HG03439 (cell line): ENCODE results near the gene PARG.
"Not testable (repeated sequence)": the region's sequence is repeated elsewhere in the genome, so short reads cannot be mapped to it uniquely, and the experiment has no call there.

Experiments used
- ATAC-seq: cut with Tn5 transposase; IDR thresholded peaks from one replicate; pipeline ENCODE4 v1.9.1; 2021; ENCODE audit warnings: mild to moderate bottlenecking, moderate library complexity; ENCODE audit not compliant: unreplicated experiment

The PARG gene

DNA sequence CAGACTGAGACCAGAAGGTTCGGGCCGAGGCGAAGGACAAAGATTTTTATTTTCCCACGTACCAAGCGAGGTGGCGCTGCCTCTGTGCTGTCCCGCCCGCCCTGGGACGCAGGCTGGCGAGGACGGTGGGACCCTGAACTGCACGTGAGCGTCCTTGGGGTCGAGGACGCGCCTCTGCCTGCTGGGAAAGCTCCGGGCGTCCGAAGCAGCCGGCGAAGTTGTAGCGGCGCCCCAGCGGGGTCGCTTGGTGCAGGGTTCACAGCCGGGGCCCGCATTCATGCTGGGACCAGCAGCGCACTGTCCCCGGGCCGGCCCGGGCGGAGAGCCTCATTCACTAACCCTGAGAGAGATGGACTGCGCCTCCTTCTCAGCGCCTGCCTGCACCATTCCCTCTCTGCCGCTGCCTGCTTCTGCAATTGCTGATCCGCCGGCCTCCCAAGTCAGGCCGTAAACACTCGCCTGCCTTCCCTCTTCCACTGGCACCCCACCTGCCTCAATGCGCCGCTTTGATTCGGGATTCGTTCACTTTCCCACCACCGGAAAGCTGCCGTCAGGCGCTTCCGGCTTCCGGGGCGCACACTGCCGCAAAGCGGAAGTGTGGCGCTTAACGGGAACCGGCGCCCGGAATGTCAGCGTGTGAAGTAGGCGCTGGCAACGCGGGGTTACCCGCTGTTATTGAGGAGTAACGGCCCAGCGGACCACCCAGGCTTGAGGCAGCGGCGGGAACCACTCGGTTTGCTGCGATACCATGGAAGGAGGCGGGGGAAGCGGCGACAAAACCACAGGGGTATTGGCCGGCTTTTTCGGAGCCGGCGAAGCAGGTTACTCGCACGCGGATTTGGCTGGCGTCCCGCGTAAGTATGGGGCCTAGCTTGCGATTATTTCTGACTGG is at the start of gene PARG, which contains the start of gene TIMM23B:
PARG (minus strand) TSS at position 581 of the 892 bp plus-strand sequence; CDS start at position 279, 302 bp downstream.
TIMM23B (plus strand) TSS at position 607 of the 892 bp plus-strand sequence; CDS start at position 749, 142 bp downstream.
- peak; percentile 65 for ATAC-seq

DNA sequence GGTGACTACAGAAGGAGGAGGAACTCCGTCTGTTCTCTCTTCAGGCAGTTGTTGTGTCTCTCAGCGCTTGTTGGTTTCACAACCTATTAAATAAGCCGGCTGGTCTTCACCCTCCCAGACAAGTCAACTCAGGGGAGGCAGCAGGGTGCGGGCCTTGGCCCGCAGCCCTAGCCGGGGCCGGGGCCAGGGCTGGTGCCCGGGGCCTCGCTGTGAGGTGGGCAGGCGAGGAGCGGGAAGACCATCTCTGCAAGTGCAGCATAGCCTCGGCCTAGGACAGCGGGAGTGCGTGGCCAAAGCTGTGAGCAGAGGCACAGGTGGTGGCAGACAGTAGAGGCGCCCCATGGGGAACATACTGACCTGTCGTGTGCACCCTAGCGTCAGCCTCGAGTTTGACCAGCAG is 46.5 kb upstream of the PARG start, which contains the start of gene AGAP6:
AGAP6 (plus strand) TSS at position 31 of the 400 bp plus-strand sequence; CDS start at position 341, 310 bp downstream.
- not testable (repeated sequence) for ATAC-seq

DNA sequence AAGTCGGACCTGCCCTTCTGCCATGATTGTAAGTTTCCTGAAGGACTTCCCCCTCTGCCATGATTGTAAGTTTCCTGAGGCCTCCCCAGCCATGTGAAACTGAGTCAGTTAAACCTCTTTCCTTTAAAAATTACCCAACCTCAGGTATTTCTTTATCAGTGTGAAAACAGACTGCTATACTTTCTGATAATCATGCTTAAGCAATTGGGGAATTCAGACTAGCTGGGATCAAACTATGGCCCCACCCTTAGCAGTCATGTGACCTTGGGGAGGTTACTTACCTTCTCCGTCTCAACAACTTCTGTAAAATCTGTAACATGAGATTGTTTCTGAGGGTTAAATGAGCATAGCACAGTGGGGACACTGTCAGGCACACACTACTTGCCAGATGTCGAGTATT is 45.4 kb upstream of the PARG start:
- ATAC-seq: not testable (repeated sequence)

DNA sequence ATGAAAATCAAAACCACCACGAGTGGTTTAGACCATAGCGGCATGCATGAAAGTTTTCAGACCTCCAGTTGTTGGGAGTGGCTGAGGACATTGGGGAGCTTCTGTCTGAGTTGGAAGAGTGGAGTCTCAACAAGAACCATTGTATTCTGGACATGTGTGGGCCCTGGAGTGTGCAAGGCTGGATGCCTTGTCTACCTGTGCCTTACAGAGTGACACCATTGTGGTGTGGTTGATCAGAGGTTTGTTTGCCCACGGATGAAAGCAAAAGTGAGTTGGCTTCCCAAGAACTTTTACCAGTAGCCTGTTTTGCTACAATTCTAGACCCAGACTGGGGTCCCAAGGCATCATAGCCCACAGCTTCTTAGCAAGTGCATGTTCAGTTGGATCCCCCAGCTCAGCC is 35.9 kb upstream of the PARG start:
- not testable (repeated sequence) for ATAC-seq

DNA sequence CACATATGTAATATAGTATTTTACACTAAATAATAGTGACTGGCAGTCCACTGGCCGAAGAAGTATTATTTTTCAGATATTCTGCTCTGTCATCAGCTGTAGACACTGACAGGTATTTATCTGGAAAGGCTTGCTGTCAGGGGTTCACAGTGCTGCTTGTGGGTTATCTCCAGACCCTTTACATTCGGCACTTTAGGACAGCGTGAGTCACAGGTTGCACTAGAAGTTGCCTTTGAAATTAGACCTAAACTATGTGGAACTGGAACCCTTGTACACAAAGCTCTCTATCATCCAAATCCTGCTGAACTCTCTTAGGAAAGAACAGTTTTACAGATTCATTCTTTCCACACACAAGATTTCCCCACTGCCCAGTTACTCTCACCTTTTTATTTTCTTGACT is 30.3 kb upstream of the PARG start:
- not testable (repeated sequence) for ATAC-seq

DNA sequence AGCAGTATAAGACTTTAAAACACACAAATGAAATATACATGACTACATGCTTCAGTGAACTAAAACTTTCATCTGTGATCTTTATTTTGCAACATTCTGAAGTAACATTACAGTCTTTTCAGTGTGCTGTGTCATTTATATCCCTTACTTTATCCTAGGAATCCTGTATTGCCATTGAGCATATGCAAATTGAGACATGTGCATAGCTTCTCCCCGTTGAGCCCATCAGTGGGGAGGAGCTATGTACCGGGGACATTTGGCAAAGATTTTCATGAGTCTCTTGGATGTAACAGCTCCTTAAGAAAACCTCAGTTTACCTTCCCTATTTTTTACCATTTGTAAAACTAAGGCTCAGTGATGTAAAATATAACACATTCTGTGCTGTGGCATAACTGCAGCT is 29.6 kb upstream of the PARG start:
- ATAC-seq: not testable (repeated sequence)

DNA sequence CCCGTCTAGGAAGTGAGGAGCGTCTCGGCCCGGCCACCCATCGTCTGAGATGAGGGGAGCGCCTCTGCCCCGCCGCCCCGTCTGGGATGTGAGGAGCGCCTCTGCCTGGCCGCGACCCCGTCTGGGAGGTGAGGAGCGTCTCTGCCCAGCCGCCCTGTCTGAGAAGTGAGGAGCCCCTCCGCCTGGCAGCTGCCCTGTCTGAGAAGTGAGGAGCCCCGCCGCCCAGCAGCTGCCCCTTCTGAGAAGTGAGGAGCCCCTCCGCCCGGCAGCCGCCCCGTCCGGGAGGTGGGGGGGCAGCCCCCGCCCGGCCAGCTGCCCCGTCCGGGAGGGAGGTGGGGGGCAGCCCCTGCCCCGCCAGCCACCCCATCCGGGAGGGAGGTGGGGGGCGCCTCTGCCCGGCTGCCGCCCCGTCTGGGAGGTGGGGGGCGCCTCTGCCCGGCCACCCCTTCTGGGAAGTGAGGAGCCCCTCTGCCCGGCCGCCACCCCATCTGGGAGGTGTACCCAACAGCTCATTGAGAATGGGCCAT is 28.6 kb upstream of the PARG start:
- not testable (repeated sequence) for ATAC-seq

DNA sequence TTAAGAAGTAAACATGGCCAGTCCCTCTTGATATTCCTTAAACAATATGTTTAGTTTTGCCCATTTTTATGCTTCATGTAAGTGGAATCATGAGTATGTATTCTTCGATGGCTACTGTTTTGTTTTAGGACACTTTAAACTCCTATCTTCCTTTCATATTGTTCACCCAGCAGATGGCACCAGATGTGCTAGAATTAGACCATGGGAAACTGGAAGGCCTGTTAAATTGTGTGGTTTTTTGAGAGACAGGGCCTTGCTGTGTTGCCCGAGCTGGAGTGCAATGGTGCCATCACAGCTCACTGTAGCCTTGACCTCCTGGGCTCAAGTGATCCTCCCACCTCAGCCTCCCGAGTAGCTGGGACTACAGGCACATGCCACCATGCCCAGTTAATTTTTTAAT is 11.3 kb upstream of the PARG start:
- not testable (repeated sequence) for ATAC-seq

DNA sequence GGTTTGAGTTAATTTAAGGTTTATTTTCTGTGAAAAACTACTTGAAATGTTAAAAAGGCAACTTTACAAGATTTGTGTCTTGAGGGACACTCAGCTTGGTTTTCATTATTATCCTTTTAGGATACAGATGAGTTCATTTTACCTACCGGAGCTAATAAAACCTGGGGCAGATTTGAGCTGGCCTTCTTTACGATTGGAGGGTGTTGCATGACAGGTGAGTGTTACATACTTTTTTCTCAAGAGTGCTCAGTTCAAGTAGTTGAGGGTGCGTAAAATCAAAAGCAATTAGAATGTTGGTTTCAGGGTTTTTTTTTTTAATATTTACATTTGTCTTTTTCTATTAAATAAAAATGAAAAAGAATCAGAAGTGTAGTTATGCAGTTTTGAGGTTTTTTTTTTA is 10.2 kb upstream of the PARG start:
- ATAC-seq: not testable (repeated sequence)

DNA sequence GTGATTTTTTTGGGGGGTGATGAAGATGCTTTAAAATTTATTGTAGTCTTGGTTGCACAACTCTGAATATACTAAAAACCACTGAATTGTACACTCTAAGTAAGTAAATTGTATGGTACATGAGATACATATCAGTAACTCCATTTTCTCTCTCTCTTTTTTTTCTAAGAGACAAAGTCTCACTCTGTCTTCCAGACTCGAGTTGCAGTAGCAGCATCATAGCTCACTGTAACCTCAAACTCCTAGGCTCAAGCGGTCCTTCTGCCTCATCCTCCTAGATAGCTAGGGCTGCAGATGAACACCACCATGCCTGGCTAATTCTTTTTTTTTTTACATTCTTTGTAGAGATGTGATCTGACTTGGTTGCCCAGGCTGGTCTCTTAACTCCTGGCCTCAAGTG is 6.9 kb upstream of the PARG start:
- ATAC-seq: not testable (repeated sequence)

DNA sequence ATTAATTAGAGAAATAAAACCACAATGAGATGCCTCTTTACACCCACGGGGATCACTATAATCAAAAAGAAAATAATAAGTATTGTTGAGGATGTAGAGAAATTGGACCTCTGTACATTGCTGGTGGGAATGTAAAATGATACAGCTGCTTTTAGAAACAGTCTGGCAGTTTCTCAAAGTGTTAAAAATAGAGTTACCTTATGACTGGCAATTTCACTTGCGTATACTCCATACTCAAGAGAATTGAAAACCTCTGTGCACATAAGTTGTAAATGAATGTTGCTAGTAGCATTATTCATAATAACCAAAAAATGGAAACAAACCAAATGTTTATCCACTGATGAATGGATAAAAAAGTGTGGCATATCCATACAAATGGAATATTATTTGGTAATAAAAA is 6.3 kb upstream of the PARG start:
- ATAC-seq: not testable (repeated sequence)

DNA sequence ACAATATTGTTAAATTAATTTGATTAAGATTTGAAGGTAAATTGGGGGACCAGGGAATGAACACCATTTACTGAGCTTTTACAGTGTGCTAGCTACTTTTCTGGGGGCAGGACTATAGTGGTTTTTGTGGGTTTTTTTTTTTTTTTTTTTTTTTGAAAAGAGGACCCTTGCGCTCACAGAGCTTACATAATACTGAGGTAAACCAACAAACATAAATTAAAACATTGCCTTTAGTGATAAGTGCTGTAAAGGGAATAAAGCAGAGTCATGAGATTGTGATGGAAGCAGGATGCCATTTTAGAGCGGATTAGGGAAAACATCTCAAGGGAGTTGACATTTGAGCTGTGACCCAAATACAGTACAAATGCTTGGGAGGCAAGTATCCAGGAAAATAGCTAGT is 1.8 kb upstream of the PARG start:
- ATAC-seq: not testable (repeated sequence)

DNA sequence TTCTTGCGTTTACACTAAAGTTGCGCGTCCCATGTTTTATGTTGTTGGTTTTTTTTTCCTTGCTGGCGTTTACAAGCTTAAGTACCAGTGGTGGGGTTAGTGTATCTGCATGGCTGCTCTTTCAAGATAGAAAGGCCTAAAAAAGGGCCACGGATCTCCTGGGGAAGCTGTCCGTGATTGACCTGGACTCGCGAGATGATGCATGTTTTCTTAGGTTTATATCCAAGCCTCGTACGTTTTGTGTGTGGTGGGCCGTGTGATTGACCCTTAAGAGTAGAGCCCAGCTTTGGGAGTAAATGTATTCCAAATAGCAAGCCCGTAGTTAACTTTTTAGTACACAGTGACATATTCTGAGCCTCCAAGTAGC is 495 bp upstream of the PARG start:
- ATAC-seq: peak; percentile 8

DNA sequence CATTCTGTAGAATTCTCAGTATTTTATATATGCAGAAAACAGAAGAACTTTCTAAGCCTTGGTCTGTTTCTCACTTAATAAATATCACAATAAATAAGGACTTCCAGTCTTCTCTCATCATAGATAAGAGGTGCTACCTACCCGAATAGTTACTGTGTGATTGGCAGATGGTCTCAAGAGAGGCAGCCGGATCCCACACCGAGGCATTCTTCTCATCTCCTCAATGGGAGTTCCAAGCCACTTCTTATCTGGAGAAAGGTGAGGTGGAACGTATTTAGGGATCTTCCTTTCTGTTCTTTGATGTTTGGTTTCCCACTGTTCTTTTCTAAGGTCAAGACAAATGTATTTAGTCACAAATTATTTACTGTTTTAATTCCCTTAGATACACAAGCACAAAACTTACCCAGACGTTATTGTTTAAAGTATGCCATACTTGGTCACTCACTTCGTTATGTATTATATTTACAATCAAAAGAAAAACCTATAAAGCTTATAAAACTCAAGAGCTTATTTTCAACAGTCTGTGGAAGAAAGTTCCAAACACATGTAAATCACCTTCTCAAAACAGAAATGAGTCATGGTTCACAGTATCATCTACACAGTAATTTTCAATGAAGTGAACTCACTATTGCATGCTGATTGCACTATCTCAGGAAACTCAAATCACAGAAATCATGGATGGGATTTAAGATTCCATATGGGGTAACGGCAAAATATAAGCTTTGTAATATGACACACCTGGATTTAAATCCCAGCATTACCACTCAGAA is 9.7 kb downstream of the PARG start:
- ATAC-seq: not testable (repeated sequence)

DNA sequence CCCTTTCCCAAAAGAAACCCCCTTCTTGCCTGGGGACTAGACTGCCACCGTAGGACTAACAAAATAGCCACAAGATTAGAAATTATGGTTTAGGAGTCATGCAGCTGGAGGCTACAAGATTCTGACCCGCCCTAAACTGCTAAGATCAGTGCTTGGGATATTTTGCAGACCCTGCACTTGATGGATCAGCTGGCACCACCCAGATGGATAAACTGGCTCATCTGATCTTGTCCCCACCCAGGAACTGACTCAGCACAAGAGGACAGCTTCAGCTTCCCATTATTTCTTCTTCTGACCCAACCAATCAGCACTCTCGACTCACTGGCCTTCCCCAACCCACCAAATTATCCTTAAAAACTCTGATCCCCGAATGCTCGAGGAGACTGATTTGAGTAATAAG is 10.6 kb downstream of the PARG start:
- not testable (repeated sequence) for ATAC-seq

DNA sequence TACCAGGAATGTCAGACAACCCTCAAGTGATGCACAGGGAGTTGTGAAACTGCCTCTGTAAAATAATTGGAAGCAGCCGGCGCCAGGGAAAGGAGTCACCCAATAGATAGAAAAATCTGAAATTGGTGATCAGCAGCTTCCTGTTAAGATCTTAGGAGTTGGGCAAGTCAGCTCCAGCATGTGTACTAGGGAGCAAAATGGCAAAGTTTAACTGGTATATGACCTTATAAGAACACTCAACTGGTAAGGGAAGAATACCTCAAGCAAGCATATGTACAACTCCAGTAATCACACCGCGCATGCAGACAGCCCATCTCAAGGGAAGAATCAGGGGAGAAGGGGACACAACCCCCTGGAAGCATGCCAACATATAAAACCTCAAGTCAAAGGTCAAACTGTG is 18.3 kb downstream of the PARG start:
- ATAC-seq: not testable (repeated sequence)

DNA sequence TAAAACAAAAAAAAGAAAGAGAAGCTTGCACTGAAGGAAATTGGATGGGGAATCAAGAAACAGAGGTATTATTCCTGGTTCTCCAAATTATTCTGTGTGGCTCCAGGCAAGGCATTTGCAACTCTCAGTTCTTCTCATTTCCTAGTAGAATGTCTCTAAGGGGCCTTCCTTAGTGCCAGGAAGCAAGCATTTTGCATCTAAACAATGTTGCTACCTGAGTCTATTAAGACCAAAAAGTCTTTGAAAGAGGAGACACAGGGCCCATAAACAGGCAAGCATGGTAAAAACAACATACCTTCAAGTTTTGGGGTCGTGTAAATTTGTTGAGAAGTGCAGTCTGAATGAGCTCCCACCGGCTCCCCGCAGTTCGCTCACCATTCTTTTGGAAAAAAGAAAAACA is 19.8 kb downstream of the PARG start:
- not testable (repeated sequence) for ATAC-seq

DNA sequence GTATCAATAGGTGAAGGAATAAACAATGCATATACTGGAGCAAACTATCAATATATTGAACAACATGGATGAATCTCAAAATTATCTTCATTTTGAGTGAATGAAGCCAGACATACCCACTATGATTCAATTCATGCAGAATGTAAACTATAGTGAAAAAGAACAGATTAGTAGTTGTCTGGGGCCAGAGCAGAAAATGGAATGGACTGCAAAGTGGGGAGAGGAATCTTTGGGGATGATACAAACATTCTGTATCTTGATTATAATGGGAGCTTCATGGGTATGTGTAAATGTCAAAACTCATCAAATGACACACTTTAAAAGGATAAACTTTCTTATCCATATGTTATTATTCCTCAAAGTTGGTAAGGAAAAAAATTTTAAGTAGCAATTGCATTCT is 23.9 kb downstream of the PARG start:
- ATAC-seq: not testable (repeated sequence)

DNA sequence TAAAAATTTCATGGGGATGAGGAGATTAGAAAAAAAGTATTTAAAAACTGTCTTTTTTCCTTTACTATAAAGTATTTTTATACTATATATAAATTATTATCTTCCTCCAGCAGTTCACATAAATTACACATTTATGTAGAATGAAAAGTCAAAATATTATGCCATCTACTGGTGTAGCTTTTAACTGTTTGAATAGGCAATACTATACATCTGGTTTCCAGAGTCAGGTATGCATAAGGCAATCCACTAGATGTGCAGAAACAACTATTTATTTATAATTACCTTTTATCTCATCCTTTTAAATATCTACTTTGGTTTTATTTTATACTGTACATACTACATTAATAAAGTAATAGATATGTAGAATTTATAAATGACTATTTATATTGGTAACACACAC is 25.4 kb downstream of the PARG start:
- not testable (repeated sequence) for ATAC-seq

DNA sequence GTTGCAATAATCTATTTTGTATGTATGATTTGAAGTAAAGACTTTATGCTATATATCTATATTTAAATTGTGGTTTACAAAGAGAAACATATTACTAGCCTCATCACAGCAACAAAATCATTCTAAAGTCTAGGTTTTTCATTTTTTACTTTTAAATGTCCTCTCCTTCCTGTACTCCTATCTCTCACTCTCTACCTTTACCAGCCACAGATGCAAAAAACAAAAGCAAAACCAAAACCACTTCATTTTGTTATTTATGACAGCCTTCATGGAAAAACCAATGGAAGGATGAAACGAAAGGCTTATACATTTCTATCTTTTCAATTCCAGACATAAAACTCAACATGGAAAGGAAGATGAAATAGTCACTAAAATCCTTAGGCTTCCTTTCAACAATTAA is 31.5 kb downstream of the PARG start:
- not testable (repeated sequence) for ATAC-seq
